GM12891 (cell line): ENCODE results near the gene FAM240A.

ENCODE experiments used
- POLR2A ChIP-seq: IDR thresholded peaks from 2 replicates; pipeline ENCODE4 v1.6.1; 2011; ENCODE audit warnings: low read depth, low read length, control low read depth
- POLR2AphosphoS5 ChIP-seq: IDR thresholded peaks from 2 replicates; pipeline ENCODE4 v1.6.1; 2011; ENCODE audit warnings: low read depth, low read length, control low read depth
- TAF1 ChIP-seq: IDR thresholded peaks from 2 replicates; pipeline ENCODE4 v1.6.1; 2011; ENCODE audit warnings: low read depth, low read length, control low read depth

- TF ChIP-seq POLR2AphosphoS5, result no peak
- no peak for TF ChIP-seq TAF1
- no peak for TF ChIP-seq POLR2A
Observed at GRCh38 chr3:46667657-46668056, 55.3 kb downstream of the FAM240A start.
